Omental fat pad (tissue), 4 donors: ENCODE data around the gene BRCA2. TPM values are rescaled to one million over a fixed set of nuclear protein-coding genes. Genes with fewer than 3 reads are reported as not detected.
A peak's percentile ranks its signal among the peaks of the same experiment; 100 is the strongest.

Experiments used
- ATAC-seq: fragments of 150-250 bp; one replicate; pipeline ENCODE4 v1.9.1; 2016; ENCODE audit warnings: mild to moderate bottlenecking, moderate library complexity; ENCODE audit not compliant: low FRiP score
- DNase-seq: peaks from one replicate; pipeline ENCODE4 v3.0.0-alpha.2; 2019; ENCODE audit warnings: low spot score
- total RNA-seq, 4 donors: library from RNA; depleted of rRNA; stranded (reverse); fragments of >200 nt; gene quantifications; one replicate each; pipeline ENCODE4 v1.1.0, GENCODE V29; 2016
- TF ChIP-seq, protein P1 (sequence below), 3 donors: fragments of 450-650 bp; IDR thresholded peaks; one replicate each; pipeline ENCODE4 v1.5.1; 2016 to 2017; ENCODE audit warnings: antibody characterized with exemption in 3 of 3, mild to moderate bottlenecking in 3 of 3, moderate library complexity in 2 of 3

BRCA2 gene, protein sequence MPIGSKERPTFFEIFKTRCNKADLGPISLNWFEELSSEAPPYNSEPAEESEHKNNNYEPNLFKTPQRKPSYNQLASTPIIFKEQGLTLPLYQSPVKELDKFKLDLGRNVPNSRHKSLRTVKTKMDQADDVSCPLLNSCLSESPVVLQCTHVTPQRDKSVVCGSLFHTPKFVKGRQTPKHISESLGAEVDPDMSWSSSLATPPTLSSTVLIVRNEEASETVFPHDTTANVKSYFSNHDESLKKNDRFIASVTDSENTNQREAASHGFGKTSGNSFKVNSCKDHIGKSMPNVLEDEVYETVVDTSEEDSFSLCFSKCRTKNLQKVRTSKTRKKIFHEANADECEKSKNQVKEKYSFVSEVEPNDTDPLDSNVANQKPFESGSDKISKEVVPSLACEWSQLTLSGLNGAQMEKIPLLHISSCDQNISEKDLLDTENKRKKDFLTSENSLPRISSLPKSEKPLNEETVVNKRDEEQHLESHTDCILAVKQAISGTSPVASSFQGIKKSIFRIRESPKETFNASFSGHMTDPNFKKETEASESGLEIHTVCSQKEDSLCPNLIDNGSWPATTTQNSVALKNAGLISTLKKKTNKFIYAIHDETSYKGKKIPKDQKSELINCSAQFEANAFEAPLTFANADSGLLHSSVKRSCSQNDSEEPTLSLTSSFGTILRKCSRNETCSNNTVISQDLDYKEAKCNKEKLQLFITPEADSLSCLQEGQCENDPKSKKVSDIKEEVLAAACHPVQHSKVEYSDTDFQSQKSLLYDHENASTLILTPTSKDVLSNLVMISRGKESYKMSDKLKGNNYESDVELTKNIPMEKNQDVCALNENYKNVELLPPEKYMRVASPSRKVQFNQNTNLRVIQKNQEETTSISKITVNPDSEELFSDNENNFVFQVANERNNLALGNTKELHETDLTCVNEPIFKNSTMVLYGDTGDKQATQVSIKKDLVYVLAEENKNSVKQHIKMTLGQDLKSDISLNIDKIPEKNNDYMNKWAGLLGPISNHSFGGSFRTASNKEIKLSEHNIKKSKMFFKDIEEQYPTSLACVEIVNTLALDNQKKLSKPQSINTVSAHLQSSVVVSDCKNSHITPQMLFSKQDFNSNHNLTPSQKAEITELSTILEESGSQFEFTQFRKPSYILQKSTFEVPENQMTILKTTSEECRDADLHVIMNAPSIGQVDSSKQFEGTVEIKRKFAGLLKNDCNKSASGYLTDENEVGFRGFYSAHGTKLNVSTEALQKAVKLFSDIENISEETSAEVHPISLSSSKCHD (N-terminal part only)
- total RNA-seq, result 1 to 10 TPM; 2.0 to 3.3 (median 2.5) TPM

DNA sequence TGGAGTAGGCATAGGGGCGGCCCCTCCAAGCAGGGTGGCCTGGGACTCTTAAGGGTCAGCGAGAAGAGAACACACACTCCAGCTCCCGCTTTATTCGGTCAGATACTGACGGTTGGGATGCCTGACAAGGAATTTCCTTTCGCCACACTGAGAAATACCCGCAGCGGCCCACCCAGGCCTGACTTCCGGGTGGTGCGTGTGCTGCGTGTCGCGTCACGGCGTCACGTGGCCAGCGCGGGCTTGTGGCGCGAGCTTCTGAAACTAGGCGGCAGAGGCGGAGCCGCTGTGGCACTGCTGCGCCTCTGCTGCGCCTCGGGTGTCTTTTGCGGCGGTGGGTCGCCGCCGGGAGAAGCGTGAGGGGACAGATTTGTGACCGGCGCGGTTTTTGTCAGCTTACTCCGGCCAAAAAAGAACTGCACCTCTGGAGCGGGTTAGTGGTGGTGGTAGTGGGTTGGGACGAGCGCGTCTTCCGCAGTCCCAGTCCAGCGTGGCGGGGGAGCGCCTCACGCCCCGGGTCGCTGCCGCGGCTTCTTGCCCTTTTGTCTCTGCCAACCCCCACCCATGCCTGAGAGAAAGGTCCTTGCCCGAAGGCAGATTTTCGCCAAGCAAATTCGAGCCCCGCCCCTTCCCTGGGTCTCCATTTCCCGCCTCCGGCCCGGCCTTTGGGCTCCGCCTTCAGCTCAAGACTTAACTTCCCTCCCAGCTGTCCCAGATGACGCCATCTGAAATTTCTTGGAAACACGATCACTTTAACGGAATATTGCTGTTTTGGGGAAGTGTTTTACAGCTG lies at the start of gene BRCA2, which contains the start of gene ZAR1L:
BRCA2 (plus strand) TSS at position 271 of the 790 bp plus-strand sequence. CDS start 953 bp downstream, outside the sequence.
ZAR1L (minus strand) TSS at position 126 of the 790 bp plus-strand sequence. CDS start 3,438 bp downstream, outside the sequence.
- DNase-seq, result peak; percentile 90
- peak; percentile 96 for ATAC-seq
- TF ChIP-seq, protein P1, sequence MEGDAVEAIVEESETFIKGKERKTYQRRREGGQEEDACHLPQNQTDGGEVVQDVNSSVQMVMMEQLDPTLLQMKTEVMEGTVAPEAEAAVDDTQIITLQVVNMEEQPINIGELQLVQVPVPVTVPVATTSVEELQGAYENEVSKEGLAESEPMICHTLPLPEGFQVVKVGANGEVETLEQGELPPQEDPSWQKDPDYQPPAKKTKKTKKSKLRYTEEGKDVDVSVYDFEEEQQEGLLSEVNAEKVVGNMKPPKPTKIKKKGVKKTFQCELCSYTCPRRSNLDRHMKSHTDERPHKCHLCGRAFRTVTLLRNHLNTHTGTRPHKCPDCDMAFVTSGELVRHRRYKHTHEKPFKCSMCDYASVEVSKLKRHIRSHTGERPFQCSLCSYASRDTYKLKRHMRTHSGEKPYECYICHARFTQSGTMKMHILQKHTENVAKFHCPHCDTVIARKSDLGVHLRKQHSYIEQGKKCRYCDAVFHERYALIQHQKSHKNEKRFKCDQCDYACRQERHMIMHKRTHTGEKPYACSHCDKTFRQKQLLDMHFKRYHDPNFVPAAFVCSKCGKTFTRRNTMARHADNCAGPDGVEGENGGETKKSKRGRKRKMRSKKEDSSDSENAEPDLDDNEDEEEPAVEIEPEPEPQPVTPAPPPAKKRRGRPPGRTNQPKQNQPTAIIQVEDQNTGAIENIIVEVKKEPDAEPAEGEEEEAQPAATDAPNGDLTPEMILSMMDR (IDR thresholded peaks at IDR 0.05), result no peak

DNA sequence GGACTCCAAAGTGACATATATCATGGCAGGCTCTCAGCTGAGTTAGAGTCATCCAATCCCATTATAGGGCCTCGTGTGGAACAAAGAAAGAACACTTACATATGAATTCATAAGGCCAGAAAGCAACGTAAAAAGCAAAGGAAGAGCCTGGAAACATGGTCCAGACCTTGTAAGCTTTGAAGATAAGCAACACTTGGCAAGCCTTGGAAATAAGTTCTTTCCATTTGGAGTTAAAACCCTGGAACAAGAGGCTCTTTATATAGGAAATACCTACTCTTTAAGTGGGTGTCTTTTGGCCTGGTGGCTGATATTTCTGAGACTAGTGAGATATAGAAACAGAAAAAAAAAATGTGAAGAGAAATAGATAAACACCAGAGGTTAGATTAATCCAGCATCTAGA lies 49.6 kb upstream of the BRCA2 start:
- TF ChIP-seq, protein P1 (IDR thresholded peaks at IDR 0.05), result no peak
- ATAC-seq, result no peak
- no peak for DNase-seq

DNA sequence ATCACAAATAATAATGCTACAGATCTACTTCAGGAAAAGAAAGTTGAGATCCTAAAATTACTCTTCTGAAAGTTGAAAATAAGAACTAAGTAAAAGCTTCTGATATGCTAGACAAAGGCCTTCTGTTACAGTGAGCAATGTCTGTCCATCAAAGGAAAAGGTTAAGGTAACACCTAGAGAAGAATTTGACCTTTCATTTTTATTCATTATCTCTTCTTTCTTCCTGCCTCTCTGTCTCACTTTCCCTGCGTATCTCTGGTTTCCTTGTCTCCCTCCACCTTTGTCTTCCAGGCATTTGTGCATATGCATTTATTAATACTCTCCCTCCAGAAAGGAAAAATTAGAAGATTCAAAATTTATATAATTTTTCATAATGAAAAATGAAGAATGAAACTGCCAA lies 49.2 kb upstream of the BRCA2 start:
- ATAC-seq (no peak), DNase-seq (no peak)
- TF ChIP-seq, protein P1 (IDR thresholded peaks at IDR 0.05), result no peak

DNA sequence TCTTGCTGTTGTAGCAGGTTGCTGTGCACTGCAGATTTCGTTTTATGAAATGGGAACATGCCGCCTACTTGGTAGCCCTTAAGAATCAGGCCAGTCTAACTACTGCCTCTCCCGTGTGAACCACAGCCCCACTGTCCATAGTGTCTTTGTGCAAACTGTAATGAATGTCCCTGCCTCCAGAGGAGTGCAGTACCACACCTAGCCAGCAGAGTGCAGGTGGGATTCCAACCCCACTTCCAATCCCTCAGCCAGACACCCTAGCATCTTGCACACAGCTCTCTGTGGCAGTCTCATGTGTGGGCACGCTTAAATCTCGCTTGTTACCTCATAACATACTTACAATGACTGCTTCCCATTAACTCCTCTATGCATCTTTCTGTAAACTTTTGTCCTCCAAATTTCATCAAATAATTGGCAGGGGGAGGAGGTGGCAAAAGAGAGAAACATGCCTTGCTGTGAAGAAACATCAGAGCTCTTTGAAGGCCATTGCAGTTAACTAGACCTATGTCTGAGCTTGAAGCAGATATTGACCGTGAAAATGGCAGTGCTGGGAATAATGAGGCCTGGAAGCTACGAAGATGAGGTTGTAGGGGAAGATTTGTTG lies 47.4 kb upstream of the BRCA2 start:
- no peak for DNase-seq
- TF ChIP-seq, protein P1 (IDR thresholded peaks at IDR 0.05), result no peak
- ATAC-seq, result no peak

DNA sequence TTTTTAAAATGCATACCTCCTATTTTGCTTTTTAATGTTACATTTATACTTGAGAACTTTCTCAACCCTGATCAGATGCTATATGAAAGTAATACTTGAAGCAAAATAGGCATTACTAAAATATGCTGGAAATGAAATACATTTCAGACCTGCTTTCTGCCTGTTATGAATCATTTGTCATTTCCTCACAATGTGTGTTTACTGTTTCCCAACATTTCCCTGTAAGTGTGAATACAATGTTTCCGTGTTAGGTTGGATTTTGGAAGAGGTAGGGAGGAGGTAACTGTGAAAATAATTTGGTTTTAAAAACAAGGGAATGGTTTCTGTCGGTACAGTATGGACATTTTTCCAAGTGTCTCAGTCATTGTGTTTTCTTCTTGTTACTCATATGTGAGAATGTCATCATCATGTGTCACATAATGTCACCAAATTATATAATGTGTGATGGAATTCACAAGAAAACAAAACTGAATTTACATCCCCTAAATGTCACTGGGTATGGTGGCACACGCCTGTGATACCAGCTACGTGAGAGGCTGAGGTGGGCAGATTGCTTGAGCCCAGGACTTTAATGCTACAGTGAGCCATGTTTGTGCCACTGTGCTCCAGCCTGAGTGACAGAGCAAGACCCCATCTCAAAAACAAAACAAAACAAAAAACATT lies 43.2 kb upstream of the BRCA2 start:
- TF ChIP-seq, protein P1 (IDR thresholded peaks at IDR 0.05), result no peak
- ATAC-seq (no peak), DNase-seq (no peak)
